Fibroblast of skin of left quadriceps (primary cell): ENCODE measurements around the gene STARD9.
A peak's percentile ranks its signal among the peaks of the same experiment; 100 is the strongest.

Experiments
- DNase-seq, 2 experiments: peaks; one replicate each; pipeline ENCODE4 v3.0.0-alpha.2; 2013; ENCODE audit warnings: low read depth in 2 of 2

STARD9 gene

GRCh38 chr15:42694398-42694797 lies 119.0 kb downstream of the STARD9 start:
- DNase-seq, result no peak

GRCh38 chr15:42695527-42696071 lies 120.2 kb downstream of the STARD9 start:
- DNase-seq, result no peak

GRCh38 chr15:42696626-42697025 lies 121.2 kb downstream of the STARD9 start:
- DNase-seq, result no peak

GRCh38 chr15:42704492-42704926 lies 129.1 kb downstream of the STARD9 start:
- DNase-seq, result peak; percentile 27 to 37

- no peak for DNase-seq
These were observed 129.9 kb downstream of the STARD9 start for GRCh38 chr15:42705336-42705735.

- DNase-seq, result no peak
These were observed 131.7 kb downstream of the STARD9 start for GRCh38 chr15:42707068-42707467.

GRCh38 chr15:42707873-42708544 lies 132.6 kb downstream of the STARD9 start:
- DNase-seq, result no peak

- no peak for DNase-seq
These were observed 135.3 kb downstream of the STARD9 start for GRCh38 chr15:42710662-42711061.

- DNase-seq, result no peak
These were observed 136.3 kb downstream of the STARD9 start for GRCh38 chr15:42711746-42712145.

GRCh38 chr15:42712584-42712983 lies 137.2 kb downstream of the STARD9 start:
- DNase-seq, result no peak

- no peak for DNase-seq
These were observed 140.7 kb downstream of the STARD9 start for GRCh38 chr15:42716125-42716524.

GRCh38 chr15:42716626-42717025 lies 141.2 kb downstream of the STARD9 start:
- no peak for DNase-seq

- no peak for DNase-seq
These were observed 143.6 kb downstream of the STARD9 start for GRCh38 chr15:42719043-42719442.

GRCh38 chr15:42720071-42720470 lies 144.7 kb downstream of the STARD9 start:
- no peak for DNase-seq

- DNase-seq, result no peak
These were observed 145.6 kb downstream of the STARD9 start for GRCh38 chr15:42721016-42721415.

- DNase-seq, result no peak
These were observed 146.5 kb downstream of the STARD9 start for GRCh38 chr15:42721916-42722315.

GRCh38 chr15:42723068-42723467 lies 147.7 kb downstream of the STARD9 start:
- DNase-seq, result no peak

GRCh38 chr15:42724276-42724675 lies 148.9 kb downstream of the STARD9 start:
- no peak for DNase-seq

- DNase-seq, result no peak
These were observed 150.0 kb downstream of the STARD9 start for GRCh38 chr15:42725331-42725903.

- no peak for DNase-seq
These were observed 150.7 kb downstream of the STARD9 start for GRCh38 chr15:42726114-42726513.

- no peak for DNase-seq
These were observed 152.5 kb downstream of the STARD9 start for GRCh38 chr15:42727750-42728381.

- DNase-seq, result no peak
These were observed 153.2 kb downstream of the STARD9 start for GRCh38 chr15:42728560-42728959.

- DNase-seq, result no peak
These were observed 153.6 kb downstream of the STARD9 start for GRCh38 chr15:42728972-42729371.
